Endothelial cell of umbilical vein (primary cell): ENCODE measurements around the gene VPS13A. TPM values are rescaled to one million over a fixed set of nuclear protein-coding genes. Genes with fewer than 3 reads are reported as not detected.

Experiments
- BruUV-seq: library from RNA; stranded (reverse); fragments of 400-500 nt; replicated peaks from 2 replicates; lab custom pipeline; 2021; lab: Mats Ljungman, UMichigan
- CTCF ChIA-PET: fragments of 300-600, 350-600 bp; sonication (Branson Sonifier 250); formaldehyde crosslinking; loops from one replicate; lab custom pipeline; 2021; ENCODE audit warnings: antibody characterized with exemption, inconsistent platforms; lab: Charles Lee
- POLR2A ChIA-PET: fragments of 300-600, 350-600 bp; sonication (Branson Sonifier 250); formaldehyde crosslinking; loops from one replicate; lab custom pipeline; 2021; ENCODE audit warnings: antibody characterized with exemption, inconsistent platforms; lab: Charles Lee
- DNase-seq: peaks from one replicate; pipeline ENCODE4 v3.0.0-alpha.2; 2011; ENCODE audit warnings: low read depth, low spot score
- FAIRE-seq: peaks from 2 replicates; lab custom pipeline; 2011; peaks lifted over from hg19 to GRCh38; lab: Jason Lieb, UNC
- H2AFZ ChIP-seq: 2 replicates; pipeline ENCODE4 v1.6.0; 2012; ENCODE audit warnings: low read depth, low read length, control low read depth, inconsistent platforms
- H3K27ac ChIP-seq: 2 replicates; pipeline ENCODE4 v1.5.1; 2011; ENCODE audit warnings: low read depth, mild to moderate bottlenecking, control low read depth, low read length, moderate library complexity; ENCODE audit not compliant: insufficient read depth
- H3K27me3 ChIP-seq, 2 experiments: 2 replicates each; pipeline versions ENCODE4 v1.6.0 to v1.6.1; 2011; ENCODE audit warnings: low read length in 2 of 2, mixed read lengths in 1 of 2; ENCODE audit not compliant: control insufficient read depth in 2 of 2, insufficient read depth in 2 of 2
- H3K36me3 ChIP-seq, 2 experiments: 2 replicates in 1 of 2; 3 replicates in 1 of 2; pipeline ENCODE4 v1.5.1; 2011; ENCODE audit warnings: low read length in 2 of 2, mild to moderate bottlenecking in 1 of 2, moderate library complexity in 1 of 2; ENCODE audit not compliant: control insufficient read depth in 2 of 2, insufficient read depth in 2 of 2; ENCODE audit errors: extremely low read depth in 1 of 2
- H3K4me1 ChIP-seq: 3 replicates; pipeline ENCODE4 v1.5.1; 2011; ENCODE audit warnings: mild to moderate bottlenecking, low read length; ENCODE audit not compliant: control insufficient read depth, insufficient read depth; ENCODE audit errors: extremely low read depth
- H3K4me2 ChIP-seq: 2 replicates; pipeline ENCODE4 v1.6.1; 2011; ENCODE audit warnings: low read length, control low read depth, mixed read lengths; ENCODE audit not compliant: insufficient read depth
- H3K4me3 ChIP-seq, 3 experiments: fragments of 200-600 bp in 1 of 3; sonication (generic), shearing (Covaris generic) in 1 of 3; replicated peaks in 1 of 3; 2 replicates each; pipeline ENCODE4 v1.5.1; 2011 to 2016; ENCODE audit warnings: control low read depth in 3 of 3, low read length in 3 of 3, mild to moderate bottlenecking in 2 of 3, inconsistent platforms in 1 of 3, low read depth in 1 of 3, moderate library complexity in 1 of 3; ENCODE audit not compliant: insufficient read depth in 1 of 3
- H3K79me2 ChIP-seq: 2 replicates; pipeline ENCODE4 v1.6.0; 2012; ENCODE audit warnings: low read length, inconsistent platforms; ENCODE audit not compliant: control insufficient read depth, insufficient read depth
- H3K9ac ChIP-seq: replicated peaks from 2 replicates; pipeline ENCODE3; 2011; ENCODE audit warnings: low read length, control low read depth; ENCODE audit not compliant: insufficient read depth; ENCODE audit errors: extremely low read depth
- H3K9me1 ChIP-seq: replicated peaks from 3 replicates; pipeline ENCODE4 v1.6.0; 2011; ENCODE audit warnings: mild to moderate bottlenecking, low read length; ENCODE audit not compliant: control insufficient read depth, insufficient read depth; ENCODE audit errors: extremely low read depth
- H3K9me3 ChIP-seq: replicated peaks from 2 replicates; pipeline ENCODE4 v1.5.1; 2012; ENCODE audit warnings: low read length, inconsistent platforms; ENCODE audit not compliant: control insufficient read depth, insufficient read depth
- H4K20me1 ChIP-seq: replicated peaks from 2 replicates; pipeline ENCODE3; 2011; ENCODE audit warnings: mild to moderate bottlenecking, low read length; ENCODE audit not compliant: control insufficient read depth, insufficient read depth; ENCODE audit errors: extremely low read depth
- EZH2 ChIP-seq: IDR thresholded peaks from 2 replicates; pipeline ENCODE4 v1.6.1; 2012; ENCODE audit warnings: borderline replicate concordance, low read depth, mild to moderate bottlenecking, moderate library complexity, low read length, inconsistent platforms; ENCODE audit not compliant: severe bottlenecking
- FOS ChIP-seq: IDR thresholded peaks from 2 replicates; pipeline ENCODE4 v1.6.1; 2011; ENCODE audit warnings: mild to moderate bottlenecking, low read length, moderate library complexity, borderline replicate concordance; ENCODE audit not compliant: insufficient read depth
- GATA2 ChIP-seq: IDR thresholded peaks from 2 replicates; pipeline ENCODE4 v1.7.0; 2011; ENCODE audit warnings: low read depth, mild to moderate bottlenecking, moderate library complexity, mixed read lengths, low read length; ENCODE audit not compliant: insufficient read length, insufficient read depth
- JUN ChIP-seq: IDR thresholded peaks from 2 replicates; pipeline ENCODE4 v1.6.1; 2011; ENCODE audit warnings: borderline replicate concordance, low read depth; ENCODE audit not compliant: insufficient read length, insufficient read depth
- MAX ChIP-seq: IDR thresholded peaks from 2 replicates; pipeline ENCODE4 v1.6.1; 2011; ENCODE audit not compliant: insufficient read depth, insufficient read length
- MYC ChIP-seq: IDR thresholded peaks from one replicate; pipeline ENCODE4 v1.6.1; 2011; ENCODE audit warnings: mild to moderate bottlenecking, low read depth, low read length
- POLR2A ChIP-seq: IDR thresholded peaks from 2 replicates; pipeline ENCODE4 v1.6.1; 2012; ENCODE audit warnings: low read depth, mild to moderate bottlenecking, control low read depth, low read length
- POLR2AphosphoS5 ChIP-seq: IDR thresholded peaks from 2 replicates; pipeline ENCODE4 v1.6.1; 2012; ENCODE audit warnings: low read depth, mild to moderate bottlenecking, control low read depth, low read length, moderate library complexity; ENCODE audit not compliant: insufficient read depth
- dilution Hi-C: fragments of 300-500 bp; cut with MboI; formaldehyde crosslinking; loops from one replicate; pipeline ENCODE4 v1.15.0; 2019; ENCODE audit warnings: low sequenced_read_pairs; ENCODE audit not compliant: extremely low pct_ligation_motif_present
- intact Hi-C: fragments of 100-400 bp; cut with micrococcal nuclease; formaldehyde crosslinking; loops from one replicate; pipeline ENCODE4 v1.10.0; 2022
- polyA plus RNA-seq, 4 experiments: library from polyadenylated mRNA; depleted of rRNA in 3 of 4; stranded (reverse) in 3 of 4; unstranded in 1 of 4; fragments of >200 nt; gene quantifications; 2 replicates each; pipeline versions ENCODE4 v1.2.1 to v1.2.3, GENCODE V29; 2011 to 2012; ENCODE audit warnings: missing spikeins in 1 of 4
- total RNA-seq: library from RNA; stranded (reverse); gene quantifications from 2 replicates; pipeline ENCODE4 v1.2.3, GENCODE V29; 2021
- TF ChIP-seq, protein P1 (sequence below), 2 donors: IDR thresholded peaks; 1 replicate in 1 of 2; 2 replicates in 1 of 2; pipeline ENCODE4 v1.5.1; 2011; ENCODE audit warnings: low read length in 2 of 2, mild to moderate bottlenecking in 2 of 2, moderate library complexity in 2 of 2, control low read depth in 1 of 2, inconsistent platforms in 1 of 2, low read depth in 1 of 2; ENCODE audit not compliant: insufficient read depth in 1 of 2; ENCODE audit errors: extremely low read depth in 1 of 2

The VPS13A gene
- total and polyA plus RNA-seq, 2 donors (not counting 3 experiments of a cell fraction or from before 2014, with no cell fraction given), result 4.7 to 33.3 TPM

DNA sequence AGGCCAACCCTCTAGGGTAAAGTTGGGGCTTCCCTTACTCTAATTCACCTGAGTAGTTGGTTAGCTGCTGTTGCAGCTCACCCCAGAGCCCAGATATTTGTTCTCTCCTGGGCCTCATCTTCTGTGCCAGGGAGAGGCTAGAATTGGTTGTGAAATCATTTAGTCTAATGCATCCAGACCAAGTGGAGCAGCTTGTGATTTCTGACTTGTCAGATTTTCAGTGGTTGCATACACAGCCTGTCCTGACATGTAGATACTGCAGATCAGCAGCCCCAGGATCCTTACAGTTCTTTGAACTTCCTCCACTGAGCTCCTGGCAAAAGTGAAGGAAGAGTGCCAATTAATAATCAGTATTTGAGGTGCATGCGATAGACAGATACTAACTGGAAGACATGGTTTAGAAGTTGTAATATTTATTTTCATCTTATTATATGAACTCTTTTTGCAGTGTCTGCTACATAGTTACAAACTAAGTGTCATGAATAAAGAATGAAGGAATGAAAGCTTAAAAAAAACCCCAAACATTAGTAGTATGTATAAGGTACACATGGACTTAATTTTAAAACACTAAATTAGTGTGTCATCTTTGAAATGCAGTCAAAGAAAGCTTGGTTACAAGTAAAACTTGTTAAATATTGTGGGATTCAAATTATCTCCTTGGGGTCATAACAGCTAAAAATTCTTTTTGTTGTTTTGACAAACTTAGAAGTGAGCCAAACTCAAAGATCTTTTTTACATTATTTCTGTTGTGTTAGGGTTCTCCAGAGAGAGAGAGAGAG, 128.5 kb downstream of the VPS13A start:
- H4K20me1 ChIP-seq, result no peaks in the 10 kb centered on the region
- H3K4me1 ChIP-seq, result no peaks in the 10 kb centered on the region
- no peak overlapping the region for H3K4me3 ChIP-seq
- no peak overlapping the region for H2AFZ ChIP-seq
- H3K27ac ChIP-seq, result no peak overlapping the region
- FAIRE-seq (no peak), DNase-seq (no peak)
- ChIA-PET POLR2A (no interaction called here), CTCF (interaction anchor here (0.6 to 2.0 kb wide), 4 partner anchors 22 to 139 kb away, joined by 3 to 5 read pairs (median 5); no protein-coding TSS in a partner anchor)
- no peak overlapping the region for H3K4me2 ChIP-seq
- TF ChIP-seq POLR2AphosphoS5, result no peak
- TF ChIP-seq MYC, result no peak
- TF ChIP-seq GATA2, result no peak
- no peak for TF ChIP-seq POLR2A
- no peak for TF ChIP-seq MAX
- no peak for TF ChIP-seq FOS
- TF ChIP-seq, protein P1, sequence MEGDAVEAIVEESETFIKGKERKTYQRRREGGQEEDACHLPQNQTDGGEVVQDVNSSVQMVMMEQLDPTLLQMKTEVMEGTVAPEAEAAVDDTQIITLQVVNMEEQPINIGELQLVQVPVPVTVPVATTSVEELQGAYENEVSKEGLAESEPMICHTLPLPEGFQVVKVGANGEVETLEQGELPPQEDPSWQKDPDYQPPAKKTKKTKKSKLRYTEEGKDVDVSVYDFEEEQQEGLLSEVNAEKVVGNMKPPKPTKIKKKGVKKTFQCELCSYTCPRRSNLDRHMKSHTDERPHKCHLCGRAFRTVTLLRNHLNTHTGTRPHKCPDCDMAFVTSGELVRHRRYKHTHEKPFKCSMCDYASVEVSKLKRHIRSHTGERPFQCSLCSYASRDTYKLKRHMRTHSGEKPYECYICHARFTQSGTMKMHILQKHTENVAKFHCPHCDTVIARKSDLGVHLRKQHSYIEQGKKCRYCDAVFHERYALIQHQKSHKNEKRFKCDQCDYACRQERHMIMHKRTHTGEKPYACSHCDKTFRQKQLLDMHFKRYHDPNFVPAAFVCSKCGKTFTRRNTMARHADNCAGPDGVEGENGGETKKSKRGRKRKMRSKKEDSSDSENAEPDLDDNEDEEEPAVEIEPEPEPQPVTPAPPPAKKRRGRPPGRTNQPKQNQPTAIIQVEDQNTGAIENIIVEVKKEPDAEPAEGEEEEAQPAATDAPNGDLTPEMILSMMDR (IDR thresholded peaks at IDR 0.05; ENCODE audit: extremely low read depth in 1 of 2, insufficient read depth in 1 of 2, low read depth in 1 of 2, low read length in 2 of 2), result no peak
- TF ChIP-seq JUN, result no peak
- TF ChIP-seq EZH2, result no peak
- no peak overlapping the region for H3K9ac ChIP-seq
- H3K9me1 ChIP-seq, result no peaks in the 10 kb centered on the region
- intact Hi-C loops, result no loop called here
- no peaks in the 10 kb centered on the region for H3K36me3 ChIP-seq
- H3K9me3 ChIP-seq, result no peaks in the 10 kb centered on the region
- no peaks in the 10 kb centered on the region for H3K79me2 ChIP-seq
- BruUV-seq, result no TSS peak
- dilution Hi-C loops, result no loop called here
- no peaks in the 10 kb centered on the region for H3K27me3 ChIP-seq
